HG03457 (cell line): ENCODE measurements around the gene HYOU1.
"Not testable (repeated sequence)": the region's sequence is repeated elsewhere in the genome, so short reads cannot be mapped to it uniquely, and the experiment has no call there.

Experiments
- ATAC-seq: cut with Tn5 transposase; IDR thresholded peaks from one replicate; pipeline ENCODE4 v1.9.1; 2021; ENCODE audit warnings: moderate number of reproducible peaks; ENCODE audit not compliant: unreplicated experiment

Gene HYOU1

GRCh38 chr11:119047205-119047604, 9.8 kb downstream of the HYOU1 start:
- no peak for ATAC-seq

GRCh38 chr11:119046489-119046888, 10.5 kb downstream of the HYOU1 start:
- ATAC-seq, result no peak

- no peak for ATAC-seq
Measured at GRCh38 chr11:119044708-119045107, 12.3 kb downstream of the HYOU1 start.

- ATAC-seq, result no peak
Measured at GRCh38 chr11:119042927-119043326, 14.1 kb downstream of the HYOU1 start.

GRCh38 chr11:119041821-119042514, 15.0 kb downstream of the HYOU1 start:
- ATAC-seq, result no peak

GRCh38 chr11:119039471-119039870, 17.5 kb downstream of the HYOU1 start:
- ATAC-seq, result not testable (repeated sequence)

GRCh38 chr11:119038884-119039283, 18.1 kb downstream of the HYOU1 start:
- no peak for ATAC-seq

- ATAC-seq, result no peak
Measured at GRCh38 chr11:119034813-119035212, 22.2 kb downstream of the HYOU1 start.

GRCh38 chr11:119033421-119033820, 23.6 kb downstream of the HYOU1 start:
- not testable (repeated sequence) for ATAC-seq

- no peak for ATAC-seq
Measured at GRCh38 chr11:119031912-119032280, 25.1 kb downstream of the HYOU1 start.

- ATAC-seq, result peak; percentile 74
Measured at GRCh38 chr11:119030329-119031047, 26.5 kb downstream of the HYOU1 start, which contains the start of gene SLC37A4. TSS of gene SLC37A4 (minus strand) at chr11:119030877.

- peak; percentile 9 for ATAC-seq
Measured at GRCh38 chr11:119030029-119030328, 27.0 kb downstream of the HYOU1 start.

- peak; percentile 8 for ATAC-seq
Measured at GRCh38 chr11:119029340-119030028, 27.5 kb downstream of the HYOU1 start.

- no peak for ATAC-seq
Measured at GRCh38 chr11:119029069-119029339, 28.0 kb downstream of the HYOU1 start.

- ATAC-seq, result no peak
Measured at GRCh38 chr11:119028346-119029068, 28.5 kb downstream of the HYOU1 start.

- no peak for ATAC-seq
Measured at GRCh38 chr11:119027561-119028345, 29.3 kb downstream of the HYOU1 start.

- ATAC-seq, result no peak
Measured at GRCh38 chr11:119026970-119027369, 30.0 kb downstream of the HYOU1 start.

- no peak for ATAC-seq
Measured at GRCh38 chr11:119025978-119026766, 30.8 kb downstream of the HYOU1 start.

GRCh38 chr11:119025541-119025940, 31.5 kb downstream of the HYOU1 start:
- no peak for ATAC-seq

GRCh38 chr11:119025099-119025473, 31.9 kb downstream of the HYOU1 start:
- no peak for ATAC-seq
